Endothelial cell of umbilical vein (primary cell): ENCODE data around the gene STYXL1. TPM values are rescaled to one million over a fixed set of nuclear protein-coding genes. Genes with fewer than 3 reads are reported as not detected.

Experiments used
- BruUV-seq: library from RNA; stranded (reverse); fragments of 400-500 nt; replicated peaks from 2 replicates; lab custom pipeline; 2021; lab: Mats Ljungman, UMichigan
- CTCF ChIA-PET: fragments of 300-600, 350-600 bp; sonication (Branson Sonifier 250); formaldehyde crosslinking; loops from one replicate; lab custom pipeline; 2021; ENCODE audit warnings: antibody characterized with exemption, inconsistent platforms; lab: Charles Lee
- POLR2A ChIA-PET: fragments of 300-600, 350-600 bp; sonication (Branson Sonifier 250); formaldehyde crosslinking; loops from one replicate; lab custom pipeline; 2021; ENCODE audit warnings: antibody characterized with exemption, inconsistent platforms; lab: Charles Lee
- DNase-seq: peaks from one replicate; pipeline ENCODE4 v3.0.0-alpha.2; 2011; ENCODE audit warnings: low read depth, low spot score
- FAIRE-seq: peaks from 2 replicates; lab custom pipeline; 2011; peaks lifted over from hg19 to GRCh38; lab: Jason Lieb, UNC
- H2AFZ ChIP-seq: 2 replicates; pipeline ENCODE4 v1.6.0; 2012; ENCODE audit warnings: low read depth, low read length, control low read depth, inconsistent platforms
- H3K27ac ChIP-seq: 2 replicates; pipeline ENCODE4 v1.5.1; 2011; ENCODE audit warnings: low read depth, mild to moderate bottlenecking, control low read depth, low read length, moderate library complexity; ENCODE audit not compliant: insufficient read depth
- H3K27me3 ChIP-seq, 2 experiments: 2 replicates each; pipeline versions ENCODE4 v1.6.0 to v1.6.1; 2011; ENCODE audit warnings: low read length in 2 of 2, mixed read lengths in 1 of 2; ENCODE audit not compliant: control insufficient read depth in 2 of 2, insufficient read depth in 2 of 2
- H3K36me3 ChIP-seq, 2 experiments: 2 replicates in 1 of 2; 3 replicates in 1 of 2; pipeline ENCODE4 v1.5.1; 2011; ENCODE audit warnings: low read length in 2 of 2, mild to moderate bottlenecking in 1 of 2, moderate library complexity in 1 of 2; ENCODE audit not compliant: control insufficient read depth in 2 of 2, insufficient read depth in 2 of 2; ENCODE audit errors: extremely low read depth in 1 of 2
- H3K4me1 ChIP-seq: 3 replicates; pipeline ENCODE4 v1.5.1; 2011; ENCODE audit warnings: mild to moderate bottlenecking, low read length; ENCODE audit not compliant: control insufficient read depth, insufficient read depth; ENCODE audit errors: extremely low read depth
- H3K4me2 ChIP-seq: 2 replicates; pipeline ENCODE4 v1.6.1; 2011; ENCODE audit warnings: low read length, control low read depth, mixed read lengths; ENCODE audit not compliant: insufficient read depth
- H3K4me3 ChIP-seq, 3 experiments: fragments of 200-600 bp in 1 of 3; sonication (generic), shearing (Covaris generic) in 1 of 3; replicated peaks in 1 of 3; 2 replicates each; pipeline ENCODE4 v1.5.1; 2011 to 2016; ENCODE audit warnings: control low read depth in 3 of 3, low read length in 3 of 3, mild to moderate bottlenecking in 2 of 3, inconsistent platforms in 1 of 3, low read depth in 1 of 3, moderate library complexity in 1 of 3; ENCODE audit not compliant: insufficient read depth in 1 of 3
- H3K79me2 ChIP-seq: 2 replicates; pipeline ENCODE4 v1.6.0; 2012; ENCODE audit warnings: low read length, inconsistent platforms; ENCODE audit not compliant: control insufficient read depth, insufficient read depth
- H3K9ac ChIP-seq: replicated peaks from 2 replicates; pipeline ENCODE3; 2011; ENCODE audit warnings: low read length, control low read depth; ENCODE audit not compliant: insufficient read depth; ENCODE audit errors: extremely low read depth
- H3K9me1 ChIP-seq: replicated peaks from 3 replicates; pipeline ENCODE4 v1.6.0; 2011; ENCODE audit warnings: mild to moderate bottlenecking, low read length; ENCODE audit not compliant: control insufficient read depth, insufficient read depth; ENCODE audit errors: extremely low read depth
- H3K9me3 ChIP-seq: replicated peaks from 2 replicates; pipeline ENCODE4 v1.5.1; 2012; ENCODE audit warnings: low read length, inconsistent platforms; ENCODE audit not compliant: control insufficient read depth, insufficient read depth
- H4K20me1 ChIP-seq: replicated peaks from 2 replicates; pipeline ENCODE3; 2011; ENCODE audit warnings: mild to moderate bottlenecking, low read length; ENCODE audit not compliant: control insufficient read depth, insufficient read depth; ENCODE audit errors: extremely low read depth
- EZH2 ChIP-seq: IDR thresholded peaks from 2 replicates; pipeline ENCODE4 v1.6.1; 2012; ENCODE audit warnings: borderline replicate concordance, low read depth, mild to moderate bottlenecking, moderate library complexity, low read length, inconsistent platforms; ENCODE audit not compliant: severe bottlenecking
- GATA2 ChIP-seq: IDR thresholded peaks from 2 replicates; pipeline ENCODE4 v1.7.0; 2011; ENCODE audit warnings: low read depth, mild to moderate bottlenecking, moderate library complexity, mixed read lengths, low read length; ENCODE audit not compliant: insufficient read length, insufficient read depth
- MYC ChIP-seq: IDR thresholded peaks from one replicate; pipeline ENCODE4 v1.6.1; 2011; ENCODE audit warnings: mild to moderate bottlenecking, low read depth, low read length
- POLR2AphosphoS5 ChIP-seq: IDR thresholded peaks from 2 replicates; pipeline ENCODE4 v1.6.1; 2012; ENCODE audit warnings: low read depth, mild to moderate bottlenecking, control low read depth, low read length, moderate library complexity; ENCODE audit not compliant: insufficient read depth
- dilution Hi-C: fragments of 300-500 bp; cut with MboI; formaldehyde crosslinking; loops from one replicate; pipeline ENCODE4 v1.15.0; 2019; ENCODE audit warnings: low sequenced_read_pairs; ENCODE audit not compliant: extremely low pct_ligation_motif_present
- intact Hi-C: fragments of 100-400 bp; cut with micrococcal nuclease; formaldehyde crosslinking; loops from one replicate; pipeline ENCODE4 v1.10.0; 2022
- polyA plus RNA-seq, 4 experiments: library from polyadenylated mRNA; depleted of rRNA in 3 of 4; stranded (reverse) in 3 of 4; unstranded in 1 of 4; fragments of >200 nt; gene quantifications; 2 replicates each; pipeline versions ENCODE4 v1.2.1 to v1.2.3, GENCODE V29; 2011 to 2012; ENCODE audit warnings: missing spikeins in 1 of 4
- total RNA-seq: library from RNA; stranded (reverse); gene quantifications from 2 replicates; pipeline ENCODE4 v1.2.3, GENCODE V29; 2021
- TF ChIP-seq, protein P1 (sequence below), 2 donors: IDR thresholded peaks; 1 replicate in 1 of 2; 2 replicates in 1 of 2; pipeline ENCODE4 v1.5.1; 2011; ENCODE audit warnings: low read length in 2 of 2, mild to moderate bottlenecking in 2 of 2, moderate library complexity in 2 of 2, control low read depth in 1 of 2, inconsistent platforms in 1 of 2, low read depth in 1 of 2; ENCODE audit not compliant: insufficient read depth in 1 of 2; ENCODE audit errors: extremely low read depth in 1 of 2

STYXL1 gene
- total and polyA plus RNA-seq, 2 donors (not counting 3 experiments of a cell fraction or from before 2014, with no cell fraction given): 23.0 to 67.6 TPM

DNA sequence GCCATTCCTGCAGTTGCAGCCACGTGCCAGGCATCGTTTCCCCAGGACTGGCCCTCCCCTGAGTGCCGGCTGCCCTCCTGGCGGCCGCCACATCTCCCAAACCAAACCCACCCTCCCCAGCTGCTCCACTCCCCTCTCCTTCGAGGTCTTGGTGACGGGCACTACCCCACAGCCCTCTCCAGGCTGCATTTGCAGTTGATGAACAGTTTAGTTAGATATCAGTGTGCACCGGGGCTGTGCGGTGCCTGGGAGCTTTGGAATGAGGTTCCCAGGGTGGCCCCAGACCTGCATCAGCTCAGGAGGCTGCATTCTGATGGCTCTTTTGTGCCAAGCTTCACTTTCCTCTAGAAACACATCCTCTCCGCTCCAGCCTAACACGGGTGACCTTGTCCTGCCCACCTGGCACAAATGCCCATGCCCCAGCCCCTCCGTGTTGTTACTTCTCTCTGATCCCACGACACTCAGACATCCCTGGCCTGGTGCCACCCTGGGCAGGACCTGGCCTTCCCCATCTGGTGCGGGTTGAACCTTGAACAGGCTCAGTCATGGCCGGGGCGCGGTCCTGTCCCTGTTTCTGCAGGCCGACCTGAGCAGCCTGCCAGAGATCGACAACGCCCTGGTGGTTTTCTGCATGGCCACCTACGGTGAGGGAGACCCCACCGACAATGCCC lies 67.9 kb downstream of the STYXL1 start:
- Histone ChIP-seq H3K9me3 (no peaks in the 10 kb centered on the region), H3K79me2 (no peaks in the 10 kb centered on the region), H3K4me2 (no peak overlapping the region), H3K27me3 (no peaks in the 10 kb centered on the region), H3K27ac (no peak overlapping the region), H3K4me1 (no peaks in the 10 kb centered on the region), H2AFZ (no peak overlapping the region), H3K4me3 (no peak overlapping the region), H3K36me3 (peaks cover 9 to 32% of the 10 kb centered on the region in 2 experiments), H4K20me1 (no peaks in the 10 kb centered on the region), H3K9me1 (no peaks in the 10 kb centered on the region), H3K9ac (no peak overlapping the region)
- FAIRE-seq (no peak), DNase-seq (no peak)
- ChIA-PET CTCF (no interaction called here), POLR2A (no interaction called here)
- dilution Hi-C loops (no loop called here), intact Hi-C loops (no loop called here)
- no TSS peak for BruUV-seq
- TF ChIP-seq POLR2AphosphoS5 (no peak), GATA2 (no peak)
- TF ChIP-seq, protein P1, sequence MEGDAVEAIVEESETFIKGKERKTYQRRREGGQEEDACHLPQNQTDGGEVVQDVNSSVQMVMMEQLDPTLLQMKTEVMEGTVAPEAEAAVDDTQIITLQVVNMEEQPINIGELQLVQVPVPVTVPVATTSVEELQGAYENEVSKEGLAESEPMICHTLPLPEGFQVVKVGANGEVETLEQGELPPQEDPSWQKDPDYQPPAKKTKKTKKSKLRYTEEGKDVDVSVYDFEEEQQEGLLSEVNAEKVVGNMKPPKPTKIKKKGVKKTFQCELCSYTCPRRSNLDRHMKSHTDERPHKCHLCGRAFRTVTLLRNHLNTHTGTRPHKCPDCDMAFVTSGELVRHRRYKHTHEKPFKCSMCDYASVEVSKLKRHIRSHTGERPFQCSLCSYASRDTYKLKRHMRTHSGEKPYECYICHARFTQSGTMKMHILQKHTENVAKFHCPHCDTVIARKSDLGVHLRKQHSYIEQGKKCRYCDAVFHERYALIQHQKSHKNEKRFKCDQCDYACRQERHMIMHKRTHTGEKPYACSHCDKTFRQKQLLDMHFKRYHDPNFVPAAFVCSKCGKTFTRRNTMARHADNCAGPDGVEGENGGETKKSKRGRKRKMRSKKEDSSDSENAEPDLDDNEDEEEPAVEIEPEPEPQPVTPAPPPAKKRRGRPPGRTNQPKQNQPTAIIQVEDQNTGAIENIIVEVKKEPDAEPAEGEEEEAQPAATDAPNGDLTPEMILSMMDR (IDR thresholded peaks at IDR 0.05; ENCODE audit: extremely low read depth in 1 of 2, insufficient read depth in 1 of 2, low read depth in 1 of 2, low read length in 2 of 2): no peak

DNA sequence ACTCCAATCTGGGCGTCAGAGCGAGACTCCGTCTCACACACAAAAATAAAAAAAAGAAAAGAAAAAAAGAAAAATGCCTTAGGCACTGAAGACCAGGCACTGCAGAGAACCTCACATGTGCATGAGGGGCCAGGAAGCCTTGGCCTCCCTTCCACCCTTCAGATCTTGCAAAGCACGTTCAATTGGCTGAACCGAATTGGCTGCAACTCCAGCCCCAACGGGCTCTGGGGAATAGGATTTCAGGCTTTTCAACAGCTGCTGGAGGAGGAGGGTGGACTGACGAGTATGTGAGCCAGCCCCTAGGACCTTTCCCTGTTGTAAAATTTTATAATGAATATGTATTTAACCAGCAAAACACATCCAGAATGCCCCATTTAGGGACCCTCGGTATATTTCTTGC lies 70.1 kb downstream of the STYXL1 start:
- dilution Hi-C loops: no loop called here
- CTCF ChIA-PET: no interaction called here
- H3K36me3 ChIP-seq: peaks cover 0 to 18% of the 10 kb centered on the region in 2 experiments

More for the DNA sequence above, 70.1 kb downstream of the STYXL1 start:
- Histone ChIP-seq H3K9ac (no peak overlapping the region), H3K9me3 (no peaks in the 10 kb centered on the region), H2AFZ (no peak overlapping the region), H3K9me1 (no peaks in the 10 kb centered on the region), H3K27me3 (no peaks in the 10 kb centered on the region), H3K4me2 (no peak overlapping the region), H3K79me2 (no peaks in the 10 kb centered on the region), H3K4me3 (no peak overlapping the region), H3K4me1 (no peaks in the 10 kb centered on the region), H3K27ac (no peak overlapping the region), H4K20me1 (no peaks in the 10 kb centered on the region)
- BruUV-seq: no TSS peak
- POLR2A ChIA-PET: no interaction called here
- FAIRE-seq (no peak), DNase-seq (no peak)
- intact Hi-C loops: no loop called here
- TF ChIP-seq GATA2 (no peak), MYC (no peak), EZH2 (no peak)
